Calu3 (cell line): Measurements from ENCODE around the gene THY1. TPM values are rescaled to one million over a fixed set of nuclear protein-coding genes. Genes with fewer than 3 reads are reported as not detected.

ENCODE experiments used
- BruUV-seq: library from RNA; stranded (reverse); fragments of 400-500 nt; replicated peaks from 2 replicates; lab custom pipeline; 2021; lab: Mats Ljungman, UMichigan
- CTCF ChIA-PET: fragments of 300-600 bp; sonication (Branson Sonifier 250); formaldehyde crosslinking; loops from one replicate; lab custom pipeline; 2022; ENCODE audit warnings: antibody characterized with exemption; lab: Charles Lee
- DNase-seq: peaks from one replicate; pipeline ENCODE4 v3.0.0; 2022
- H3K27ac Mint-ChIP-seq: one replicate; pipeline ENCODE4 v1.8.0; 2022; ENCODE audit warnings: mixed read lengths; ENCODE audit not compliant: unreplicated experiment
- H3K27me3 Mint-ChIP-seq: one replicate; pipeline ENCODE4 v1.8.0; 2022; ENCODE audit warnings: mixed read lengths; ENCODE audit not compliant: unreplicated experiment
- H3K36me3 Mint-ChIP-seq: one replicate; pipeline ENCODE4 v1.8.0; 2022; ENCODE audit warnings: mild to moderate bottlenecking, moderate library complexity, mixed read lengths; ENCODE audit not compliant: insufficient read depth, unreplicated experiment
- H3K4me1 Mint-ChIP-seq: one replicate; pipeline ENCODE4 v1.8.0; 2022; ENCODE audit warnings: mild to moderate bottlenecking, low read depth, mixed read lengths; ENCODE audit not compliant: unreplicated experiment
- H3K4me3 Mint-ChIP-seq: one replicate; pipeline ENCODE4 v1.8.0; 2022; ENCODE audit warnings: mild to moderate bottlenecking, low read depth, moderate library complexity, mixed read lengths; ENCODE audit not compliant: unreplicated experiment
- H3K9me3 Mint-ChIP-seq: one replicate; pipeline ENCODE4 v1.8.0; 2022; ENCODE audit warnings: low read depth, mixed read lengths; ENCODE audit not compliant: unreplicated experiment
- CTCF ChIP-seq: fragments of 200-600 bp; IDR thresholded peaks from one replicate; pipeline ENCODE4 v1.8.0; 2022; ENCODE audit warnings: antibody characterized with exemption; ENCODE audit not compliant: unreplicated experiment
- intact Hi-C: fragments of 100-400 bp; cut with micrococcal nuclease; formaldehyde crosslinking; loops from one replicate; pipeline ENCODE4 v1.10.0; 2022; ENCODE audit not compliant: unreplicated experiment
- total RNA-seq: library from RNA; stranded (reverse); gene quantifications from 2 replicates; pipeline ENCODE4 v1.2.3, GENCODE V29; 2022

The THY1 gene
- total RNA-seq, 1 experiment from 2014 or later: not detected

- no peaks in the 10 kb centered on the region for H3K36me3 Mint-ChIP-seq
- no peak overlapping the region for H3K27ac Mint-ChIP-seq
- H3K4me3 Mint-ChIP-seq: no peak overlapping the region
- H3K27me3 Mint-ChIP-seq: peaks cover 6% of the 10 kb centered on the region
- H3K9me3 Mint-ChIP-seq: no peaks in the 10 kb centered on the region
- BruUV-seq: no TSS peak
- DNase-seq: no peak
- CTCF ChIA-PET: no interaction called here
- intact Hi-C loops: no loop called here
- no peak for TF ChIP-seq CTCF
- H3K4me1 Mint-ChIP-seq: no peaks in the 10 kb centered on the region
Measured at GRCh38 chr11:119414321-119414720, 8.7 kb downstream of the THY1 start.

GRCh38 chr11:119412072-119412471 lies 10.9 kb downstream of the THY1 start:
- no peak for TF ChIP-seq CTCF
- CTCF ChIA-PET: no interaction called here
- no peak for DNase-seq
- no TSS peak for BruUV-seq
- intact Hi-C loops: no loop called here
- Mint-ChIP-seq H3K4me3 (no peak overlapping the region), H3K9me3 (no peaks in the 10 kb centered on the region), H3K36me3 (no peaks in the 10 kb centered on the region), H3K4me1 (no peaks in the 10 kb centered on the region), H3K27me3 (no peaks in the 10 kb centered on the region), H3K27ac (no peak overlapping the region)

- CTCF ChIA-PET: interaction anchor here (0.7 kb wide), 1 partner anchor 785 kb away, joined by 3 read pairs; no protein-coding TSS in a partner anchor
- BruUV-seq: no TSS peak
- H3K4me1 Mint-ChIP-seq: no peaks in the 10 kb centered on the region
- TF ChIP-seq CTCF: no peak
- no peak overlapping the region for H3K27ac Mint-ChIP-seq
- intact Hi-C loops: no loop called here
- no peak for DNase-seq
- no peak overlapping the region for H3K4me3 Mint-ChIP-seq
- no peaks in the 10 kb centered on the region for H3K27me3 Mint-ChIP-seq
- no peaks in the 10 kb centered on the region for H3K9me3 Mint-ChIP-seq
- no peaks in the 10 kb centered on the region for H3K36me3 Mint-ChIP-seq
Measured at GRCh38 chr11:119410501-119410900, 12.5 kb downstream of the THY1 start.

- Mint-ChIP-seq H3K9me3 (no peaks in the 10 kb centered on the region), H3K36me3 (no peaks in the 10 kb centered on the region), H3K27ac (no peak overlapping the region), H3K4me3 (no peak overlapping the region), H3K27me3 (no peaks in the 10 kb centered on the region), H3K4me1 (no peaks in the 10 kb centered on the region)
- TF ChIP-seq CTCF: no peak
- DNase-seq: no peak
- intact Hi-C loops: no loop called here
- BruUV-seq: no TSS peak
- CTCF ChIA-PET: no interaction called here
Measured at GRCh38 chr11:119409731-119410130, 13.2 kb downstream of the THY1 start.
